Calu3 (cell line): ENCODE measurements around the gene SPNS2. TPM values are rescaled to one million over a fixed set of nuclear protein-coding genes. Genes with fewer than 3 reads are reported as not detected.

Experiments
- BruUV-seq: library from RNA; stranded (reverse); fragments of 400-500 nt; replicated peaks from 2 replicates; lab custom pipeline; 2021; lab: Mats Ljungman, UMichigan
- CTCF ChIA-PET: fragments of 300-600 bp; sonication (Branson Sonifier 250); formaldehyde crosslinking; loops from one replicate; lab custom pipeline; 2022; ENCODE audit warnings: antibody characterized with exemption; lab: Charles Lee
- DNase-seq: peaks from one replicate; pipeline ENCODE4 v3.0.0; 2022
- H3K27ac Mint-ChIP-seq: one replicate; pipeline ENCODE4 v1.8.0; 2022; ENCODE audit warnings: mixed read lengths; ENCODE audit not compliant: unreplicated experiment
- H3K27me3 Mint-ChIP-seq: one replicate; pipeline ENCODE4 v1.8.0; 2022; ENCODE audit warnings: mixed read lengths; ENCODE audit not compliant: unreplicated experiment
- H3K36me3 Mint-ChIP-seq: one replicate; pipeline ENCODE4 v1.8.0; 2022; ENCODE audit warnings: mild to moderate bottlenecking, moderate library complexity, mixed read lengths; ENCODE audit not compliant: insufficient read depth, unreplicated experiment
- H3K4me1 Mint-ChIP-seq: one replicate; pipeline ENCODE4 v1.8.0; 2022; ENCODE audit warnings: mild to moderate bottlenecking, low read depth, mixed read lengths; ENCODE audit not compliant: unreplicated experiment
- H3K4me3 Mint-ChIP-seq: one replicate; pipeline ENCODE4 v1.8.0; 2022; ENCODE audit warnings: mild to moderate bottlenecking, low read depth, moderate library complexity, mixed read lengths; ENCODE audit not compliant: unreplicated experiment
- H3K9me3 Mint-ChIP-seq: one replicate; pipeline ENCODE4 v1.8.0; 2022; ENCODE audit warnings: low read depth, mixed read lengths; ENCODE audit not compliant: unreplicated experiment
- intact Hi-C: fragments of 100-400 bp; cut with micrococcal nuclease; formaldehyde crosslinking; loops from one replicate; pipeline ENCODE4 v1.10.0; 2022; ENCODE audit not compliant: unreplicated experiment
- total RNA-seq: library from RNA; stranded (reverse); gene quantifications from 2 replicates; pipeline ENCODE4 v1.2.3, GENCODE V29; 2022
- TF ChIP-seq, protein P1 (sequence below): fragments of 200-600 bp; IDR thresholded peaks from one replicate; pipeline ENCODE4 v1.8.0; 2022; ENCODE audit warnings: antibody characterized with exemption; ENCODE audit not compliant: unreplicated experiment

Gene SPNS2
- total RNA-seq, 1 experiment from 2014 or later = 63.4 TPM

DNA sequence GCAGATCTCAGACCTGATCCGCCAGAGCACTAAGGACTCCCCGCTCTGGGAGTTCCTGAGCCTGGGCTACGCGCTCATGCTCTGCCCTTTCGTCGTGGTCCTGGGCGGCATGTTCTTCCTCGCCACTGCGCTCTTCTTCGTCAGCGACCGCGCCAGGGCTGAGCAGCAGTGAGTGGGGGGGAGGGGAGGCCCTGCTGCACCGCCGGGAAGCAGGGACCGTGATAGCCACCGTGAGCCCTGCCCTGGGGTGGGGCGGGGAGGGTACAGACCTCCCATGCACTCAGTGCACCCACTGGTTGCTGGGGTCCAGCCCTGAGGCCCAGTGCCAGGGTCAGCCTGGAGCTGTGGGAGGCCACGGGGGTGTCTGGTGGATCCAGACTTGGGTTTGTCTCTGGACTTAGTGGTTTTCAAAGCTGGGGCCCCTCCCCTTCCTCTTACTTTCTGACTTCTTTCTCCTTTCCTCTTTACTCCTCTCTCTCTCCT, 37.6 kb downstream of the SPNS2 start:
- CTCF ChIA-PET = no interaction called here
- TF ChIP-seq, protein P1, sequence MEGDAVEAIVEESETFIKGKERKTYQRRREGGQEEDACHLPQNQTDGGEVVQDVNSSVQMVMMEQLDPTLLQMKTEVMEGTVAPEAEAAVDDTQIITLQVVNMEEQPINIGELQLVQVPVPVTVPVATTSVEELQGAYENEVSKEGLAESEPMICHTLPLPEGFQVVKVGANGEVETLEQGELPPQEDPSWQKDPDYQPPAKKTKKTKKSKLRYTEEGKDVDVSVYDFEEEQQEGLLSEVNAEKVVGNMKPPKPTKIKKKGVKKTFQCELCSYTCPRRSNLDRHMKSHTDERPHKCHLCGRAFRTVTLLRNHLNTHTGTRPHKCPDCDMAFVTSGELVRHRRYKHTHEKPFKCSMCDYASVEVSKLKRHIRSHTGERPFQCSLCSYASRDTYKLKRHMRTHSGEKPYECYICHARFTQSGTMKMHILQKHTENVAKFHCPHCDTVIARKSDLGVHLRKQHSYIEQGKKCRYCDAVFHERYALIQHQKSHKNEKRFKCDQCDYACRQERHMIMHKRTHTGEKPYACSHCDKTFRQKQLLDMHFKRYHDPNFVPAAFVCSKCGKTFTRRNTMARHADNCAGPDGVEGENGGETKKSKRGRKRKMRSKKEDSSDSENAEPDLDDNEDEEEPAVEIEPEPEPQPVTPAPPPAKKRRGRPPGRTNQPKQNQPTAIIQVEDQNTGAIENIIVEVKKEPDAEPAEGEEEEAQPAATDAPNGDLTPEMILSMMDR = no peak
- Mint-ChIP-seq H3K27ac (peak overlapping the region; percentile 20), H3K4me1 (peaks cover 23% of the 10 kb centered on the region), H3K36me3 (peaks cover 80% of the 10 kb centered on the region), H3K9me3 (no peaks in the 10 kb centered on the region), H3K27me3 (no peaks in the 10 kb centered on the region), H3K4me3 (no peak overlapping the region)
- intact Hi-C loops = no loop called here
- DNase-seq = no peak
- BruUV-seq = no TSS peak

DNA sequence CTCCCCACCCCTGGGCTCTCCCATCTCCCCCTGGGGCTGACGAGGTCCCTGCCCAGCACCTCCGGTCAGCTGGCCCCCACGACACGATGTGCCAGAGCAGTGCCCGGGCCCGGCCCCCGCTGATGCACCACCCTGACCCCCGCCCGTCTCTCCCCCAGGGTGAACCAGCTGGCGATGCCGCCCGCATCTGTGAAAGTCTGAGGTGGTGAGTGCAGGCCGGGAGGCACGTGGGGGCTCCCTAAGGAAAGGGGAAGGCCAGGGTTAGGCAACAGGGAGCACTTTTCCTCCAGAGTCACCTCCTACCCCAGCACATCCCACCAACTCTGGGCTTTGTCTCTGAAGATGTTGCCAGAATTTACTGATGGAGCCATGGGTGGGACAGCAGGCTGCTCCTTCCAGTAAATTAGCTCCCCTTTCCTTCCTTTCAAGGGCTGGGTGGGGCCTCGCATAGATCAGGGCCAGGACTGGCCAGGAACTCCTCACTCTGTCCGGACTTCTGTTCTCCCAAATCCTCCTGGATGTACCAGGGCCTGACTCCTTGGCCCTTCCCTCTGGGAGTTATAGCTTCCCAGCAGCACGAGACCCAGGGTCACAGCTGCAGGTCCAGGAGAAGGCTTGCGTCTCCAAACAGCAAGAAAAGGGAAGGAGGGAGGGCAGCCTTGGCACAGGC, 38.2 kb downstream of the SPNS2 start:
- no peak overlapping the region for H3K4me3 Mint-ChIP-seq
- H3K36me3 Mint-ChIP-seq = peaks cover 83% of the 10 kb centered on the region
- H3K4me1 Mint-ChIP-seq = peaks cover 20% of the 10 kb centered on the region
- no TSS peak for BruUV-seq
- TF ChIP-seq, protein P1 = no peak
- peak overlapping the region; percentile 20 for H3K27ac Mint-ChIP-seq
- CTCF ChIA-PET = interaction anchor here (0.6 kb wide), 1 partner anchor 116 kb away, joined by 3 read pairs; no protein-coding TSS in a partner anchor
- H3K27me3 Mint-ChIP-seq = no peaks in the 10 kb centered on the region
- DNase-seq = no peak
- no peaks in the 10 kb centered on the region for H3K9me3 Mint-ChIP-seq
- intact Hi-C loops = no loop called here

- Mint-ChIP-seq H3K9me3 (no peaks in the 10 kb centered on the region), H3K27me3 (no peaks in the 10 kb centered on the region), H3K4me1 (peaks cover 21% of the 10 kb centered on the region), H3K27ac (peak overlapping the region; percentile 20), H3K36me3 (peaks cover 86% of the 10 kb centered on the region), H3K4me3 (no peak overlapping the region)
- TF ChIP-seq, protein P1 = no peak
- BruUV-seq = no TSS peak
- CTCF ChIA-PET = interaction anchor here (0.6 kb wide), 2 partner anchors 57 to 117 kb away, joined by 3 to 5 read pairs; no protein-coding TSS in a partner anchor
- DNase-seq = no peak
- intact Hi-C loops = no loop called here
These were observed 39.0 kb downstream of the SPNS2 start for GRCh38 chr17:4537451-4538235.

DNA sequence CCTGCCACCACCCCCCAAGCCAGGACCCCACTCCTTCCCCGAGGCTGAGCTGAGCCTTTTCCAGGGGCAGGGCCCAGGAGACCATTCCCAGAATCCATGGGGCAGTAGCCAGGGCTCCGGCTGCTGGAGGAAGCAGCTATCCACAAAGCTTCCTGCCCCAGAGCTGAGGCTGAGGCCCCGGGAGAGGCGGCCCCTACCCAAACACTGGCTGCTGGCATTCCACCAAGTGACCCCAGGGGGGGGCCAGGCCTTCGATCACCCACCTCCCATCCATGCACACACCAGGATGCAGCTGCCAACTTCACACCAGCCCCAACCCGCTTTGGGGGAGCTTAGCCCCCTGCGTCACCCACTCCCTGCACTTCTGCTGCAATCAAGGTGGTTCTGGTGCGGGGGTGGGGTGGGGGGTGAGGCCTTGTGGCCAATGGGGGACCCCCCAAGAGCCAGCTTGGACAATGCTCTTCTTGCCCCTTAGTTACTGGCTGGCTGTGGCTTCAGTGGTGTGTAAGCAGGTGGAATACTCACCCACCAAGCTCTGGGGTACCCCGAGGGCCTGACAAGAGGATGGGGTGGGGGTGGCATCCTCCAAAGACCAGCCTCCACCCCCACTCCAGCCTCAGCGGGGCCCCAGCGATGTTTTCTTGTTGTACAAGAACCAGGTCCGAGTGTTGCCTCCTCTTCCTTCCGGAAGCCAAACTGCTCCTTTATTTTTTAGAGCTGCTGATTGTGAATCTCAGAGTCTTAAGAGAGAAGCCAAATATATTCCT, 39.7 kb downstream of the SPNS2 start:
- DNase-seq = no peak
- BruUV-seq = TSS peak; percentile 57
- TF ChIP-seq, protein P1 = no peak
- H3K4me3 Mint-ChIP-seq = no peak overlapping the region
- peaks cover 22% of the 10 kb centered on the region for H3K4me1 Mint-ChIP-seq
- H3K36me3 Mint-ChIP-seq = peaks cover 86% of the 10 kb centered on the region
- H3K27ac Mint-ChIP-seq = no peak overlapping the region
- H3K27me3 Mint-ChIP-seq = no peaks in the 10 kb centered on the region
- CTCF ChIA-PET = interaction anchor here (0.6 kb wide), 1 partner anchor 58 kb away, joined by 5 read pairs; no protein-coding TSS in a partner anchor
- intact Hi-C loops = no loop called here
- H3K9me3 Mint-ChIP-seq = no peaks in the 10 kb centered on the region
